GM18526 (cell line): ENCODE results near the gene ARHGEF17.
A peak's percentile ranks its signal among the peaks of the same experiment; 100 is the strongest.

Experiments
- POLR2A ChIP-seq: IDR thresholded peaks from 3 replicates; pipeline ENCODE4 v1.6.1; 2011; ENCODE audit not compliant: insufficient read length; ENCODE audit errors: extremely low read depth

The ARHGEF17 gene

GRCh38 chr11:73315293-73316020, 7.4 kb downstream of the ARHGEF17 start:
- TF ChIP-seq POLR2A, result no peak

DNA sequence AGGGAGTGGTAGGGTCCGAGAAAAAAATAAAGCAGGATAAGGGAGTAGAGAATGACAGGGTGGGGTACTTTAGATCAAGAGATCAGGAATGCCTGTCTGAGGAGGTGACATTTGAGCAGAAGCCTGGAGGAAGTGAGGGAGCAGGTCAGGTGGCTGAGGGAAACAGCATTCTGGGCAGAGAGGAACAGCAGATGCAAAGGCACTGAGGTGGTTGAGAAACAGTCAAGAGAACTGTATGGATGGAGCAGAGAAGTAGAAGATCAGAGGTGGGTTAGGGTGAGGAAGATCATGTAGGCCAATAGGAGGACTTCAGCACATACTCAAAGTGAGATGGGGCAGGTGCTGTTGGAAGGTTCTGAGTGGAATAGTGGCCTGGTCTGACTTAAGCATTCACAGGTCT, 8.3 kb downstream of the ARHGEF17 start:
- TF ChIP-seq POLR2A, result no peak

- no peak for TF ChIP-seq POLR2A
These were observed 9.3 kb downstream of the ARHGEF17 start for GRCh38 chr11:73317373-73317772.

GRCh38 chr11:73317803-73318202, 9.7 kb downstream of the ARHGEF17 start:
- TF ChIP-seq POLR2A, result no peak

DNA sequence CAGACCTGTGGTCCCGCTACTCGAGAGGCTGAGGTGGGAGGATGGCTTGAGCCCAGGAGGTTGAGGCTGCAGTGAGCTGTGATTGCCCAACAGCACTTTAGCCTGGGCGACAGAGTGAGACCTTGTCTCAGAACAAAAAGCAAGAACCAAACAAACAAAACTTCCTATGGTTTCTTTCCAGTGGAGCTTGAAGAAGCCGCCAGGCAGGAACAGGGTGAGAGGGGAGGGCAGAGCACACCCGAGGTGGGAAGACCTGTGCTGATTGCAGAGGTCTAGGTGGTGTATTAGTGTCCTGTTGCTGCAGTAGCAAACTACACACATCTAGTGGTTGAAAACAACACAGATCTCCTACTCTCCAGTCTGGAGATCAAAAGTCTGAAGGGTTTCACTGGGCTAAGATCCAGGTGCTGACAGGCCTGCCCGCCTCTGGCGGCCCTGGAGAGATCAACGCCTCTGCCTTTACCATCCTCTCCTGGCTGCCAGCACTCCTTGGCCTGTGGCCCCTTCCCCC, 10.5 kb downstream of the ARHGEF17 start:
- TF ChIP-seq POLR2A, result no peak

GRCh38 chr11:73320763-73321603, 12.9 kb downstream of the ARHGEF17 start:
- no peak for TF ChIP-seq POLR2A

DNA sequence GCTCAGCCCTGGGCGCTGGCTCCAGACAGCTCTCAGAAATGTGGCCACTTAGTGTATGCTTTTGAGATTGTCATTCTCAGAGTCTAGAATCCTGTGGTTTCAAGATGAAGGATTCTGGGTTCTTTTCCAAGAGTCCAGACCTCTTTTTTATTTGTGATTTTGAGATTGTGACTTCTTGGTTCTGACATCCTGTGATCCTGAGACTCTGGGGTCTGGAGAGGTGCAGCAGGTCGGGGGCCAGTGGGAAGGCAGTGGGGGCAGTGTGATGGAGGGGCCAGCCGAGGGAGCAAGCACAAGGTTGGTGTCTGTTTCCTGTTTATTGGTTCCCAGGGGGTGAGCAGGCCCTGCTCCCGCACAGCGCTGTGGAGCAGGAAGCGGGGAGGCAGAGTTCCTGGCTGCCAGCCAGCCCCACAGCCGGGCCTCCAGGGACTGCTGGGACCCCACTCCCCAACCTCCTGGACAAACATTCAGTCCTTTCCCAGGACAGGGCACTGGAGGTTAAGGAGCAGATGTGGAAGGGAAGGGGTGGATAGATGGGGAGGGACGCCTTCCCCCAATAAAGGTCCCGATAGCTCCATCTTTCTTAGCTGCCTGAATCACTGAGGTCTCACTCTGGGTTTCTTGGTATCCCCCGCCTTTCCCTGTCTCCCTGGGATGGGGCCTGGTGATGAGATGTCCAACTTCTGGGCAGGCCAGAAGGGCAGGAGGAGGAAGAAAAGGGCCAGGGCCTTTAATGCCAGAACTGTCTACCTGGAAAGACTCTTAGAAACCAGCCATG, 13.7 kb downstream of the ARHGEF17 start:
- no peak for TF ChIP-seq POLR2A

- no peak for TF ChIP-seq POLR2A
These were observed 14.6 kb downstream of the ARHGEF17 start for GRCh38 chr11:73322382-73323306.

GRCh38 chr11:73323464-73323863, 15.4 kb downstream of the ARHGEF17 start:
- no peak for TF ChIP-seq POLR2A

GRCh38 chr11:73324116-73324515, 16.0 kb downstream of the ARHGEF17 start:
- TF ChIP-seq POLR2A, result no peak

DNA sequence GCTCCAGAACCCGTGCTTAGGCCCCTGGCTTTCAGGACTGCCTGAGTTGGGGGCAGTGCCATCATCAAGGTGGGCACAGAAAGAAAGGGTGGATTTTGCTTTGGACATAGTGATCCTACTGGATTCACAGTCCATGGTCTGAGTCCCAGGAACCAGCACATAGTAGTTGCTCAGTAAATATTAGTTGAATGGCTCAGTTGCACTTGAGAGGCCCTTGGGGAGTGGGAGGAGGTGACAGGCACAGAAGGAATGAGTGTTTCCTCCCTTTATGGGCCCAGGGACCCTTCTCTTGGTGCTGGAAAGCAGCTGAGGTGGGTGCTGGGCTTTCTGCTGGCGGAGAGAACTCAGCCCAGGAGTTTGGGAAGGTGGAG, 16.6 kb downstream of the ARHGEF17 start:
- TF ChIP-seq POLR2A, result no peak

DNA sequence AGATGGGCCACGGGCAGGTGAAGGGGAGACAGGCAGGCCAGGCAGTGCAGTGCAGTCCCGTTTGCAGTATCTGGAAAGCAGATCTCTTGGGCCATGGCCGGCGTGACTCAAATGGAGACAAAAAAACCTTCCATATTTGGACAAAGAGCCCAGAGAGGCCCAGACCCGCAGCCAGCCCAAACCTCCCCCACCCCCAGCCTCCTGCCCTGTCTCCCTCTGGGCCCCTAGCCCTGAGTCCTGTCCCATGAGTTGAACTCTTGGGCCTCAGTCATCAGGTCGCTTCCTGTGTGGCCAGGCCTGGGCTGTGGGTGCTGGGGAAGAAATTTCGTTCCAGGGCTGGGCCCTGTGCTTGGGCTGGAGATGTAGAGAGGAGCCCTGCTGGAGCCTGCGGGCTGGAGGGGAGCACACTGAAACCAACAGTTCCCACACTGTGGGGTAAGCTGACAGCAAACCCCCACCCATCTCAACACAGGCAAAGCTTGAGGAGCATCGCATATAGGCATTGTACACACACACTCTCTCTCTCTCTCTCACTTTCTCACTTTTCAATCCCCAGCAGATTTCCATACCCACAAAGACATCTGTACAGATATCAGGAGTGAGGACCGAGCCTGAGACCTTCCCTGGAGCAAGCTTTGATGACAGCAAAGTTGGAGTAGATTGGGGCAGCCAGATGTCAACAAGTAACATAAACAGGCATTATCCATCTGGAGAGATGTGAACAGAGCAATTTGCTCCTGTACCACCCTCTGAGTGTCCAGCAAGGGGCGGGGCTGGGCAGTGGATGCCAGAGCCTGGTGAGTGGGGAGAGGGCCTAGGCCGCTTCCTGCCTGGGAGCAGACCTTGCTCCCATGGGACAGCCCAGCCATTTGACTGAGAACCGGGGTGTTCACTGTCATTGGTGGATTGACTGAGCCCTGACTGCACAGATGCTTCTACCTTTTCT, 17.2 kb downstream of the ARHGEF17 start:
- peak; percentile 42 for TF ChIP-seq POLR2A

DNA sequence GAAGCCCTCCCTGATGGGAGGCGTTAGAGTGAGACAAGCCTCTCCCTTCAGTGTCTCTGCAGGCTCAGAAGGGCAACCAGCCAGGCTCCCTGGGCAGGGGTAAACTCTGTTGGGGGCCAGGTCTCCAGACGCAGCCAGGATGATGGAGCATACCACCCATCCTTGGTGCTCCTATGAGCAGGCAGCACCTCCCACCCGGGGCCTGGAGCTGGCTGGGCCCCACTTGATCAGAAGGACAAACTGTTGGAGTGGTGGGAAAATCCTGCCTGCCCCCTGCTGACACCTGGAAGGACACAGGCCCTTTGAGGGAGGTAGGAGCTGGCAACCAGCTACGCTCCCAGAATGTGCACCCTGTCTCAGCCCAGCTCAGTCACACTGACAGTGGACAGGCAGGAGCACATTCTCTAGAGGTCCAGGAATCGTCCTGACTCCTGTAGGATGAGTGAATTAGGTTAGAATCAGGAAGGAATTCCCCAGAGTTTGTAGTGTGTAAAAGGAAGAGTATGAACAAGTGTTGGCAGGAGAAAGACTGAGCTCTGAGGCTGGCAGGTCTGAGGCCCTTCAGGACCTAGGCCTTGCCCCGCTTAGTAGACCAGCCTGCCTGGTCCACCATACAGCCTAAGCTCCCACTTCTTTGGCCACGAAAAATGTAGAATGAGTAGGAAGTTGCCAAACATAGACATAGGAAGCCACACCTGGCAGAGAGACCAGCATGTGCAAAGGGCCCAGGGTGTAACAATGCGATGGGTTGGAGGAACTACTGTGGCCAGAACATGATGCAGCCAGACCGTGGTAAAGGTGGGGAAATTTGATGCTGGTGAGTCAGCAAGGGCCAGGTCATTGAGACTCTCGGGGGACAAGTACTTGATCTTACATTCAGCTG, 19.1 kb downstream of the ARHGEF17 start:
- TF ChIP-seq POLR2A, result no peak
